Neural crest cell (in vitro differentiated cells): ENCODE results near the gene RTKN. TPM values are rescaled to one million over a fixed set of nuclear protein-coding genes. Genes with fewer than 3 reads are reported as not detected.
"Not testable (repeated sequence)": the region's sequence is repeated elsewhere in the genome, so short reads cannot be mapped to it uniquely, and the experiment has no call there.

Source experiments
- DNase-seq: peaks from one replicate; pipeline ENCODE4 v3.0.0; 2021; ENCODE audit warnings: low read depth, mixed read lengths, low spot score
- H3K27ac Mint-ChIP-seq: one replicate; pipeline ENCODE4 v1.8.0; 2021; ENCODE audit warnings: mild to moderate bottlenecking, mixed read lengths; ENCODE audit not compliant: unreplicated experiment
- H3K27me3 Mint-ChIP-seq: 2 replicates; pipeline ENCODE4 v1.8.0; 2021; ENCODE audit warnings: low read depth, mild to moderate bottlenecking, mixed read lengths
- H3K36me3 Mint-ChIP-seq: 2 replicates; pipeline ENCODE4 v1.8.0; 2021; ENCODE audit warnings: low read depth, mild to moderate bottlenecking, mixed read lengths
- H3K4me1 Mint-ChIP-seq: 2 replicates; pipeline ENCODE4 v1.8.0; 2021; ENCODE audit warnings: mixed read lengths
- H3K4me3 Mint-ChIP-seq: one replicate; pipeline ENCODE4 v1.8.0; 2021; ENCODE audit warnings: mild to moderate bottlenecking, mixed read lengths
- H3K9me3 Mint-ChIP-seq: 2 replicates; pipeline ENCODE4 v1.8.0; 2021; ENCODE audit warnings: mixed read lengths
- total RNA-seq: library from RNA; stranded (reverse); gene quantifications from 2 replicates; pipeline ENCODE4 v1.2.1, GENCODE V29; 2021
- TF ChIP-seq, protein P1 (sequence below): fragments of 200-600 bp; sonication (generic); conservative IDR thresholded peaks from 2 replicates; pipeline ENCODE4 v1.5.0; 2021; ENCODE audit warnings: antibody characterized with exemption, mild to moderate bottlenecking

The RTKN gene
- total RNA-seq, 1 donor from 2014 or later = 62.0 TPM

DNA sequence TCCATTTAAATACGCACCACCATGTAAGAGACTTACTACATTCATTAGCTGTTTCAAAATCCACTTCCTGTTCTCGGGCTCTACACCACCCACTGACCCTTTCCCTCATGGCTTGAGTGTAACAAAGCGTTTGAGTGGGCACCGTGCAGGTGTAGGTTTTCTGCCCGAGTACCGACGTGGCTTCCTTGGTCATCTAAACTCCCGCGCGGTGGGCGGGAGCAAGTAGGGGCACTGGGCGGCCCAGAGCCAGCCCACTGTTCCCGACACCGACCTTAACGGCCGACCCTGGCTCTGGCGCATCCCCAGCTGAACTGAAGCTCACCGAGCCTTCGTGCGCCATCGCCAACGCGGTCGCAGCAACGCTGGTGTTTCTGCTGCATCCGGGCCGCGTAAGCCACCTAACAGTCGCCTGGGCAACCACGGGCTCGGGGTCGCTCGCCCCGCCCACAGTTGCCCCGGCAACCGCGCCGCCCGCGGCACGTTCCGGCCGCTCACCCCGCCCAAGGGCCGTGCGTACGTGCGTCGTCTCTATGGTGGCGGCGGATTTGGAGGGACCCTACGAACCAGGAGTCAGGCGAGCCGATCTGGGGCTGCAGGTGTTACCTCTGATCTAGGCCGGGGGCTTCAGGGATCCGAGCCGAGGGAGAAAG is 20.4 kb downstream of the RTKN start, which contains the start of the genes C2orf81 and WDR54:
Gene C2orf81 (minus strand): TSS at position 399 of the 650 bp plus-strand sequence. CDS start 59 bp downstream, at position 340.
Gene WDR54 (plus strand): TSS at position 510 of the 650 bp plus-strand sequence. CDS start 424 bp downstream, outside the sequence.
- Mint-ChIP-seq H3K4me1 (peaks cover 23% of the 10 kb centered on the region), H3K27ac (peak within 1 kb of the TSS; percentile 99), H3K4me3 (peak within 1 kb of the TSS; percentile 97), H3K36me3 (no peaks in the 10 kb centered on the region), H3K27me3 (peaks cover 3% of the 10 kb centered on the region), H3K9me3 (no peaks in the 10 kb centered on the region)
- peak; percentile 88 for DNase-seq
- TF ChIP-seq, protein P1, sequence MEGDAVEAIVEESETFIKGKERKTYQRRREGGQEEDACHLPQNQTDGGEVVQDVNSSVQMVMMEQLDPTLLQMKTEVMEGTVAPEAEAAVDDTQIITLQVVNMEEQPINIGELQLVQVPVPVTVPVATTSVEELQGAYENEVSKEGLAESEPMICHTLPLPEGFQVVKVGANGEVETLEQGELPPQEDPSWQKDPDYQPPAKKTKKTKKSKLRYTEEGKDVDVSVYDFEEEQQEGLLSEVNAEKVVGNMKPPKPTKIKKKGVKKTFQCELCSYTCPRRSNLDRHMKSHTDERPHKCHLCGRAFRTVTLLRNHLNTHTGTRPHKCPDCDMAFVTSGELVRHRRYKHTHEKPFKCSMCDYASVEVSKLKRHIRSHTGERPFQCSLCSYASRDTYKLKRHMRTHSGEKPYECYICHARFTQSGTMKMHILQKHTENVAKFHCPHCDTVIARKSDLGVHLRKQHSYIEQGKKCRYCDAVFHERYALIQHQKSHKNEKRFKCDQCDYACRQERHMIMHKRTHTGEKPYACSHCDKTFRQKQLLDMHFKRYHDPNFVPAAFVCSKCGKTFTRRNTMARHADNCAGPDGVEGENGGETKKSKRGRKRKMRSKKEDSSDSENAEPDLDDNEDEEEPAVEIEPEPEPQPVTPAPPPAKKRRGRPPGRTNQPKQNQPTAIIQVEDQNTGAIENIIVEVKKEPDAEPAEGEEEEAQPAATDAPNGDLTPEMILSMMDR = no peak

DNA sequence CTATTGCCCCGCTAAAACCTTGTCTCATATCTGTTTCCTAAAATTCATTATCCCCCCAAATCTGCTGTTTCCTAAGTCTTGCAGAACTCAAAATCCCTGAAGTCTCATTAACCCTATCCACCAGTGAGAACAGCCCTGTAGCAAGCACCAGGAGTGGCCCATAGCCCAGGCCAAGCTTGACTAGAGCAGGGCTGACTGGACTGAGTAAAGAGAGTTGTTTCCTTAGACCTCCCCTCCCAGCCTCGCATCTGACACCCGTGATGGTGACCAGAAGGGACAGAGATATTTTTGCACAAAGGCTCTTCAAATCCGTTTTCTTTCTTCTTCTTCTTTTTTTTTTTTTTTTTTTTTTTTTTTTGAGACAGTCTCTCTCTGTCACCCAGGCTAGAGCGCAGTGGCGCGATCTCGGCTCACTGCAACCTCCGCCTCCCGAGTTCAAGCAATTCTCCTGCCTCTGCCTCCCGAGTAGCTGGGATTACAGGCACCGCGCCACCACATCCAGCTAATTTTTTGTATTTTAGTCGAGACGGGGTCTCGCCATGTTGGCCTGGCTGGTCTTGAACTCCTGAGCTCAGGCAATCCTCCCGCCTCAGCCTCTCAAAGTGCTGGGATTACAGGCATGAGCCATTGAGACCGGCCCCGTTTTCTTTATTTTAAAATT is 21.2 kb downstream of the RTKN start:
- H3K36me3 Mint-ChIP-seq, DNase-seq, H3K9me3 Mint-ChIP-seq, H3K27ac Mint-ChIP-seq, H3K27me3 Mint-ChIP-seq: not testable (repeated sequence)
- H3K4me1 Mint-ChIP-seq = peaks cover 23% of the 10 kb centered on the region
- peak overlapping the region; percentile 97 for H3K4me3 Mint-ChIP-seq

DNA sequence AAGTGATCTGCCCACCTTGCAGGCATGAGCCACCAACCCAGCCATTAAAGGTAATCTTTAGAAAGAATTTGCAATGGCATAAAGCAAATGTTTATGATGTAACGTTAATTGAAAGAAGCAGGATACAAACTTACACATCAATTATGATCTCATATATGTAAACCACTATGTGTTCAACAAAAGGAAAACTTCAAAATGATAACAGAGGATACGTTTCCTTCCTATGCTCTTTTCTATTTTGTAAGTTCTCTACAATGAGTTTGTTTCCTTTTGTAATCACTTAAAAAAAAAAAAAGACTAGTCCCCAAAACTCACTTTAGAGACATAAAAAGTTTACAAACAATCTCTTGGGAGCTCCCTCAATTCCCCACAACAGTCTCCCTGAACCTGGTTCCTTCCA is 21.7 kb downstream of the RTKN start:
- H3K27me3 Mint-ChIP-seq = peaks cover 3% of the 10 kb centered on the region

DNA sequence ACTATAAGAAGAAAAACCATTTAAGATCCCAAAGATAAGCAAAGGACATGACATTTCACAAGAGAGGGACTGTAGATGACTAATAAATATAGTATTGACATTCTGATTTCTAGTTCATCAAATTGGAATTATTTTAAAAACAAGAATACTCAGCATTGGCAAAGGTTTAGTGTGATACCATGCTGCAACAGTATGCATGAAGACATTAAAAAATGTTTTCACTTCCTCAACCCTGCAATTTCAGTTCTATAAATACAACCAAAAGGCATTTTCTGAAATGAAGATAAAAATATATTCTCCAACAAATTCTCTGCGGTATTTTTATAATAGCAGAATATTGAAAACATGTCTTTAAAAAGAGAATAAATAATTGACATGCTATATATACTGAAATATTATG is 22.4 kb downstream of the RTKN start:
- Mint-ChIP-seq H3K9me3 (no peaks in the 10 kb centered on the region), H3K4me1 (peaks cover 23% of the 10 kb centered on the region), H3K27ac (no peak overlapping the region), H3K27me3 (peaks cover 3% of the 10 kb centered on the region), H3K4me3 (no peak overlapping the region), H3K36me3 (no peaks in the 10 kb centered on the region)
- TF ChIP-seq, protein P1 = no peak
- DNase-seq = no peak

More for the DNA sequence above, 21.7 kb downstream of the RTKN start:
- Mint-ChIP-seq H3K36me3 (no peaks in the 10 kb centered on the region), H3K4me3 (peak overlapping the region; percentile 70), H3K9me3 (no peaks in the 10 kb centered on the region), H3K27ac (no peak overlapping the region), H3K4me1 (peaks cover 23% of the 10 kb centered on the region)
- no peak for DNase-seq
- TF ChIP-seq, protein P1 = no peak

DNA sequence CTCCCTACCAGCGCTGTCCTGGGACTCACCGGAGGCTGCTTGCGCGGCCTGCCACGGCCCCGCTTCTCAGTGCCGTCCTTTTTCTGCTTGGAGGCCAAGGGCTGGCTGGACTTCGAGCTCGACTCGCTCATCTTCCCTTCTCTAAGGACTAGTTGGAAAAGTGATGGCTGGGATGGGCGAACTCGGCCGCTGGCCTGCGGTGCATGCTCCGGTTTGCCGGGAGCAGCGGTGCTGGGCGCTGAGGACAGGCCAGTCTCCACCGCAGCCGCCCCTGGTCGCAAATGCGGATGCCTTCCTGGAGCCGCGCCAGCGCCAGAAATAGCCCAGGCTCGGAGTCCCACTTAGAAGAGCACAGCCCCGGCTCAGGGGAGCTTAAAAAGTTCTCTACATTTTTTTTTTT is 23.4 kb downstream of the RTKN start:
- Mint-ChIP-seq H3K9me3 (no peaks in the 10 kb centered on the region), H3K27me3 (peaks cover 3% of the 10 kb centered on the region), H3K4me3 (no peak overlapping the region), H3K36me3 (no peaks in the 10 kb centered on the region), H3K27ac (no peak overlapping the region), H3K4me1 (peaks cover 19% of the 10 kb centered on the region)
- no peak for DNase-seq
- TF ChIP-seq, protein P1 = no peak

DNA sequence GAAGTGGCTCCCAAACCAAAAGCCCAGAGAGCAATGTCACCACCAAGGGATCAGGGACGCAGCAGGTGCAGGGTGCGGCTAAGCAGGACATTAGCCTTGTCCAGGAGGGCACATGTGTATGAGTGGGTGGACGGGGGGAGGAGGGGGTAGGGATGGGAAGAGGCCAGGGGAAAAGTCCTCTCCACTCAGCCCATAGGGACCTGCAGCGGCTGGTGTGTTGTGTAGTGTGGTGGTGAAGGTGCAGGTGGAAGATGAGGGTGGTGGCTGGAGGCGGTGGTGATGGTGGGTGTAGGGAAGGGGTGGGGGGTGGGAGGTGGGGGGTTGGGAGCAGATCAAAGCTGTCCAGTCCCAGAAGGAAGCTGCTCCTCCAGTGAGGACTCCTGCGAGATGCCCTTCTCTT is 24.0 kb downstream of the RTKN start:
- H3K4me1 Mint-ChIP-seq = peaks cover 14% of the 10 kb centered on the region
- no peaks in the 10 kb centered on the region for H3K9me3 Mint-ChIP-seq
- peak overlapping the region; percentile 23 for H3K4me3 Mint-ChIP-seq
- TF ChIP-seq, protein P1 = no peak
- peaks cover 3% of the 10 kb centered on the region for H3K27me3 Mint-ChIP-seq
- DNase-seq = no peak
- H3K36me3 Mint-ChIP-seq = no peaks in the 10 kb centered on the region
- no peak overlapping the region for H3K27ac Mint-ChIP-seq
